ENCODE measurements around the gene CDH23. TPM values are rescaled to one million over a fixed set of nuclear protein-coding genes. Genes with fewer than 3 reads are reported as not detected.

Gene CDH23
- total RNA-seq, 2 donors from 2014 or later, result 1.4 to 1.6 TPM

GRCh38 chr10:71640607-71641006 is 243.9 kb downstream of the CDH23 start:
- H3K4me3 ChIP-seq, result no peak overlapping the region
- no peaks in the 10 kb centered on the region for H3K9me3 ChIP-seq
- no peak overlapping the region for H3K27ac ChIP-seq
- intact Hi-C loops (cut with DNase I), result no loop called here
- H3K4me1 ChIP-seq, result peaks cover 14% of the 10 kb centered on the region
- H3K36me3 ChIP-seq, result no peaks in the 10 kb centered on the region
- no peak for DNase-seq
- no peak overlapping the region for H3K9ac ChIP-seq (ENCODE audit: low read depth in 2 of 2, low read length in 2 of 2)
- TF ChIP-seq, protein P1, sequence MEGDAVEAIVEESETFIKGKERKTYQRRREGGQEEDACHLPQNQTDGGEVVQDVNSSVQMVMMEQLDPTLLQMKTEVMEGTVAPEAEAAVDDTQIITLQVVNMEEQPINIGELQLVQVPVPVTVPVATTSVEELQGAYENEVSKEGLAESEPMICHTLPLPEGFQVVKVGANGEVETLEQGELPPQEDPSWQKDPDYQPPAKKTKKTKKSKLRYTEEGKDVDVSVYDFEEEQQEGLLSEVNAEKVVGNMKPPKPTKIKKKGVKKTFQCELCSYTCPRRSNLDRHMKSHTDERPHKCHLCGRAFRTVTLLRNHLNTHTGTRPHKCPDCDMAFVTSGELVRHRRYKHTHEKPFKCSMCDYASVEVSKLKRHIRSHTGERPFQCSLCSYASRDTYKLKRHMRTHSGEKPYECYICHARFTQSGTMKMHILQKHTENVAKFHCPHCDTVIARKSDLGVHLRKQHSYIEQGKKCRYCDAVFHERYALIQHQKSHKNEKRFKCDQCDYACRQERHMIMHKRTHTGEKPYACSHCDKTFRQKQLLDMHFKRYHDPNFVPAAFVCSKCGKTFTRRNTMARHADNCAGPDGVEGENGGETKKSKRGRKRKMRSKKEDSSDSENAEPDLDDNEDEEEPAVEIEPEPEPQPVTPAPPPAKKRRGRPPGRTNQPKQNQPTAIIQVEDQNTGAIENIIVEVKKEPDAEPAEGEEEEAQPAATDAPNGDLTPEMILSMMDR (IDR thresholded peaks at IDR 0.05), result no peak
- no peaks in the 10 kb centered on the region for H3K27me3 ChIP-seq

- peaks cover 14% of the 10 kb centered on the region for H3K4me1 ChIP-seq
- no peak overlapping the region for H3K9ac ChIP-seq (ENCODE audit: low read depth in 2 of 2, low read length in 2 of 2)
- no peaks in the 10 kb centered on the region for H3K36me3 ChIP-seq
- H3K27ac ChIP-seq, result no peak overlapping the region
- no peaks in the 10 kb centered on the region for H3K27me3 ChIP-seq
- H3K9me3 ChIP-seq, result no peaks in the 10 kb centered on the region
- TF ChIP-seq, protein P1 (IDR thresholded peaks at IDR 0.05), result no peak
- H3K4me3 ChIP-seq, result no peak overlapping the region
- no peak for DNase-seq
- intact Hi-C loops (cut with DNase I), result no loop called here
Observed at GRCh38 chr10:71641449-71641848, 244.7 kb downstream of the CDH23 start.

DNA sequence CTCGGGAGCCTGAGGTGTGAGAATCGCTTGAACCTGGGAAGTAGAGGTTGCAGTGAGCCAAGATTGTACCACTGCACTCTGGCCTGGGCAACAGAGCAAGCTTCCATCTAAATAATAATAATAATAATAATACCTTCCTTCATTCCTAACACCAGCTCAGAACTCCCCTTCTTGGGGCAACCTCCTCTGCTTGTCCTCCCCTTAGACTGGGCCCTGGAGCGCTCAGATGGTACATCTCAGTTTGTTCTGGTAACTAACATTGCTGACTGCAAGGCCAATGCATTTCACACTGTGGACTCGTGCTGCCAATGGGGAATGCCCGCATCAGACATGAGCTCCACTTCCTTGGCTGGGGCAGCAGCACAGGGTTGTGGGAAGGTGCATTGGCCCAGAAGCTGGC is 245.3 kb downstream of the CDH23 start:
- DNase-seq, result no peak
- intact Hi-C loops (cut with DNase I), result no loop called here
- H3K27ac ChIP-seq, result no peak overlapping the region
- no peak overlapping the region for H3K9ac ChIP-seq (ENCODE audit: low read depth in 2 of 2, low read length in 2 of 2)
- no peaks in the 10 kb centered on the region for H3K27me3 ChIP-seq
- TF ChIP-seq, protein P1 (IDR thresholded peaks at IDR 0.05), result no peak
- H3K36me3 ChIP-seq, result no peaks in the 10 kb centered on the region
- peaks cover 14% of the 10 kb centered on the region for H3K4me1 ChIP-seq
- no peaks in the 10 kb centered on the region for H3K9me3 ChIP-seq
- H3K4me3 ChIP-seq, result no peak overlapping the region

DNA sequence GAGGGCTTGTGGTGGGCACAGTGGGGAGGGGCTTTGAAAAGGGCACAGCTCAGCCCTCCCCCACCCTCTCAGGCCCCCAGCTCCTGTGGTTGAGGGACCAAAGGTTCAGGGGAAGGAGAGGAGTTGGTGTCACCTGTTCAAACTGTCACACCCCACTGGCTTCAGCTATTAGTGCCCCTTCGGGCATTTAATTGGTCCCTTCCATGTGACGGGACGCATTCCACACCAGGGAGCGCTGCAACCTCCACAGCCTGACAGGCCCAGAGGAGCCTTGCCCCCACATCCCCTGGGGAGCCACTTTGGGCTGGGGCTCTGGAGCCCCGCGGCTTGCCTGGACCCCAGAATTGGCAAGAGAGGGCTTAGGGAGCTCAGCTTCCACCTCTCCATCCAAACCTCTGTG is 247.2 kb downstream of the CDH23 start:
- Histone ChIP-seq H3K27ac (no peak overlapping the region), H3K27me3 (no peaks in the 10 kb centered on the region), H3K9me3 (no peaks in the 10 kb centered on the region), H3K4me1 (peaks cover 8% of the 10 kb centered on the region), H3K9ac (ENCODE audit: low read depth in 2 of 2, low read length in 2 of 2) (no peak overlapping the region), H3K4me3 (no peak overlapping the region), H3K36me3 (no peaks in the 10 kb centered on the region)
- intact Hi-C loops (cut with DNase I), result no loop called here
- DNase-seq, result no peak
- TF ChIP-seq, protein P1 (IDR thresholded peaks at IDR 0.05), result no peak

GRCh38 chr10:71644307-71645180 is 247.8 kb downstream of the CDH23 start:
- TF ChIP-seq, protein P1 (IDR thresholded peaks at IDR 0.05), result no peak
- no peak for DNase-seq
- intact Hi-C loops (cut with DNase I), result no loop called here
- no peaks in the 10 kb centered on the region for H3K27me3 ChIP-seq
- H3K4me1 ChIP-seq, result peaks cover 2% of the 10 kb centered on the region
- H3K9me3 ChIP-seq, result no peaks in the 10 kb centered on the region
- H3K4me3 ChIP-seq, result no peak overlapping the region
- no peak overlapping the region for H3K9ac ChIP-seq (ENCODE audit: low read depth in 2 of 2, low read length in 2 of 2)
- no peak overlapping the region for H3K27ac ChIP-seq
- no peaks in the 10 kb centered on the region for H3K36me3 ChIP-seq

Measured in colonic mucosa (tissue), 4 donors.